ENCODE measurements around the gene COL4A1.
"Not testable (repeated sequence)": the region's sequence is repeated elsewhere in the genome, so short reads cannot be mapped to it uniquely, and the experiment has no call there.

The COL4A1 gene

GRCh38 chr13:110316196-110316595, 9.2 kb upstream of the COL4A1 start:
- peaks cover 59% of the 10 kb centered on the region for H3K79me2 ChIP-seq (ENCODE audit: control insufficient read depth, insufficient read depth, low read length, unreplicated experiment)
- no peaks in the 10 kb centered on the region for H3K27me3 ChIP-seq (ENCODE audit: insufficient read depth, low read length)
- no peak overlapping the region for H3K27ac ChIP-seq (ENCODE audit: low read depth, low read length)
- no peak overlapping the region for H2AFZ ChIP-seq (ENCODE audit: low read length, unreplicated experiment)
- H3K36me3 ChIP-seq (ENCODE audit: insufficient read depth, low read length), result peaks cover 17% of the 10 kb centered on the region; the same call in 1 of the 2 replicates
- H3K4me3 ChIP-seq (ENCODE audit: low read depth, low read length), result no peak overlapping the region
- peaks cover 33% of the 10 kb centered on the region for H3K4me1 ChIP-seq (ENCODE audit: control insufficient read depth, insufficient read depth, low read length, unreplicated experiment)

DNA sequence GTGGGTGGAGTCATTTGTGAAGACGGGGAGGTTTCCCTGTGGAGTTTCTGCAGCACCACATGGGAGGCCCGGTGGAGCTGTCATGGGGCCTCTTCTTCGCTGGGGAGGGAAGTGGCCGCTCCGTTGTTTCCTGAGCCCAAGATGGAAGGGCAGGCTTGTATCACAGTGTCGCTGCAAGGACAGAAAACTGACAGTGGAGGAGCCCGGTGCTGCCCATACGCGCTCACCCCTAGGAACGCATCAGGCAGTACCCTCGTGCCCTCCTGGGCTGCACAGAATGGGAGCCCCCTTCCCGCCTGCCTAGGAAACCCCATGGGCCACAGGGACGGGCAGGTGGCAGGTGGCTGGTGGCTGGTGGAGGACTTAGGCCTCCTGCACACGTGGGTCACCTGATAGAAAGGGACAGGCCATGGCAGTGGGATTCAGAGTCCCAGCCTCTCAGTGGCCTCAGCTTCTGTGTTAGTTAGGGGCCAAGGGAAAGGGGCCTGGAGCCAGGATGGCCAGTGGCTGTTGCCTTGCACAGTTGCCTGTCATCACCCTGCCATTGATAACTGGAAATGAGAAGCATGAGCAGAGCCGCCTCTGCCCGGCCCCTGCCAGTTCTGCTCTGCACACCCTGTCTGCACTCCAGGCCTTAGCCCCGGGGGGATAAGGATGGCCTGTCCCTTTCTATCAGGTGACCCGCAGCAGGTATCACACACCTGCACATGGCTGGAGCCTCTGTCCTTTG, 7.7 kb upstream of the COL4A1 start:
- Histone ChIP-seq H3K27me3 (ENCODE audit: insufficient read depth, low read length) (no peaks in the 10 kb centered on the region), H3K4me1 (ENCODE audit: control insufficient read depth, insufficient read depth, low read length, unreplicated experiment) (peaks cover 22% of the 10 kb centered on the region), H3K4me3 (ENCODE audit: low read depth, low read length) (no peak overlapping the region), H3K36me3 (ENCODE audit: insufficient read depth, low read length) (peaks cover 23% of the 10 kb centered on the region; the same call in 1 of the 2 replicates), H2AFZ (ENCODE audit: low read length, unreplicated experiment) (no peak overlapping the region), H3K27ac (ENCODE audit: low read depth, low read length) (no peak overlapping the region), H3K79me2 (ENCODE audit: control insufficient read depth, insufficient read depth, low read length, unreplicated experiment) (peaks cover 71% of the 10 kb centered on the region)

DNA sequence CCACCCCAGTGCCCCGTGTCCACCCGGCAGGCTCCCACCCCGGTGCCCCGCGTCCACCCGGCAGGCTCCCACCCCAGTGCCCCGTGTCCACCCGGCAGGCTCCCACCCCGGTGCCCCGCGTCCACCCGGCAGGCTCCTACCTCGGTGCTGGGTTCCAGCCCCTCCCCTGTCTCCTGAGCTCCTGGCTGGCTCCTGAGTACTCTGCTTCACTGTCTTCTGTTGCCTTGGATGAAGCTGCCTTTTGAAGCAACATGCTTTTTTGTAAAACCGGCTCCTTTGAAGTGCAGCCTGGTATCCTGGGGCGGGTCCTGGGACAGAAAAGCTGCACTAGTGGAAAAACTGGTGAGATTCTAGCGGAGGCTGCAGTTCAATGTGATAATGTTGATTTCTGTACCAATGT, 6.8 kb upstream of the COL4A1 start:
- not testable (repeated sequence) for H3K27me3 ChIP-seq (ENCODE audit: insufficient read depth, low read length); H3K4me3 ChIP-seq (ENCODE audit: low read depth, low read length); H3K27ac ChIP-seq (ENCODE audit: low read depth, low read length); H2AFZ ChIP-seq (ENCODE audit: low read length, unreplicated experiment)
- Histone ChIP-seq H3K36me3 (ENCODE audit: insufficient read depth, low read length) (peaks cover 23% of the 10 kb centered on the region; the same call in 1 of the 2 replicates), H3K4me1 (ENCODE audit: control insufficient read depth, insufficient read depth, low read length, unreplicated experiment) (peaks cover 22% of the 10 kb centered on the region), H3K79me2 (ENCODE audit: control insufficient read depth, insufficient read depth, low read length, unreplicated experiment) (peaks cover 77% of the 10 kb centered on the region)

DNA sequence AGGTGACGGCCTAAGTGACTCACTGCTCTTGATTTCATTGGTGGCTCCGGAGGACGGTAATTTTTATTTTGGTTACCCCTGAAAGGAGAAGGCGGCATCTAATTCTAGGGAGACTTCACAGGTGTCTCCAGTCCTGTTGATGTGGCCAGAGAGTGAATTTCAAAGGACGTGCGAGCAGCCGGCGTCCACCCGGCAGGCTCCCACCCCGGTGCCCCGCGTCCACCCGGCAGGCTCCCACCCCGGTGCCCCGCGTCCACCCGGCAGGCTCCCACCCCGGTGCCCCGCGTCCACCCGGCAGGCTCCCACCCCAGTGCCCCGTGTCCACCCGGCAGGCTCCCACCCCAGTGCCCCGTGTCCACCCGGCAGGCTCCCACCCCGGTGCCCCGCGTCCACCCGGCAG, 6.3 kb upstream of the COL4A1 start:
- not testable (repeated sequence) for H2AFZ ChIP-seq (ENCODE audit: low read length, unreplicated experiment); H3K27ac ChIP-seq (ENCODE audit: low read depth, low read length); H3K27me3 ChIP-seq (ENCODE audit: insufficient read depth, low read length); H3K4me3 ChIP-seq (ENCODE audit: low read depth, low read length)
- H3K36me3 ChIP-seq (ENCODE audit: insufficient read depth, low read length), result peaks cover 19% of the 10 kb centered on the region; the same call in 1 of the 2 replicates
- peaks cover 77% of the 10 kb centered on the region for H3K79me2 ChIP-seq (ENCODE audit: control insufficient read depth, insufficient read depth, low read length, unreplicated experiment)
- peaks cover 22% of the 10 kb centered on the region for H3K4me1 ChIP-seq (ENCODE audit: control insufficient read depth, insufficient read depth, low read length, unreplicated experiment)

DNA sequence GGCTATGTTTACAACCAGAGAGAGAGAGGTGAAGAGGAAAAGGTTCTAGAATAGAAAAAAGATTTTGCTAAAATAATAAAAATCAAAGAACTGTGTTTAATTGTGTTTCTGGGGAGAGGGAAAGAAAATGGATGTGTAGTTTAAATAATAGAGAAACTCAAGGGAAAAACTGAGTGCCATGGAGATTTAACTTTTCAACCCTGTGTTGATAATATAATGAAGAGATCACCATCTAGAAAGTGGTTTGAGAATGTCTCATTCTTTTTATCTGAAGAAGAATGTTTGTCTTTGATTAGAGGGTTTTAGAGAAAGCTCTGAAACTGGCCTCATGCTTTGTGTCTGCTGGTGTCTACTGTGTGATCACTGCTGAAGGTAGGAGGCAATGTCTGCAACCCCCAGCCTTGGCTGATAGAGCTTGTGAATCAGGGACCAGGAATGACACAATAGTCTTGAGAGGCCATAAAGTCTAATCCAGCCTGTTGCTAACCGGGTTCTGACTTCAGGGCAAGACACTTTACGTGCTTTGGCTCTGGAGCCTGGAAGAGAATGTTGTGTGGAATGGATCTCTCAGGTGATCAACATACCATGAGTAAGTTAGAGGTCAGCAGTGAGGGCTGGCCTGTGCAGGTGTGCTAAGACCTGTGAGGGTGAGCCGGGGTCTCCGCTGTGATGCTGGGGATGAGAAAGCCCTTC, 5.5 kb upstream of the COL4A1 start:
- 0 out of 2 replicates have a peak overlapping the region, but pooled peaks have one; percentile 8 for H3K27ac ChIP-seq (ENCODE audit: low read depth, low read length)
- H3K27me3 ChIP-seq (ENCODE audit: insufficient read depth, low read length), result no peaks in the 10 kb centered on the region
- no peak overlapping the region for H3K4me3 ChIP-seq (ENCODE audit: low read depth, low read length)
- H3K36me3 ChIP-seq (ENCODE audit: insufficient read depth, low read length), result peaks cover 11% of the 10 kb centered on the region; the same call in 1 of the 2 replicates
- peaks cover 22% of the 10 kb centered on the region for H3K4me1 ChIP-seq (ENCODE audit: control insufficient read depth, insufficient read depth, low read length, unreplicated experiment)
- peaks cover 77% of the 10 kb centered on the region for H3K79me2 ChIP-seq (ENCODE audit: control insufficient read depth, insufficient read depth, low read length, unreplicated experiment)
- no peak overlapping the region for H2AFZ ChIP-seq (ENCODE audit: low read length, unreplicated experiment)

DNA sequence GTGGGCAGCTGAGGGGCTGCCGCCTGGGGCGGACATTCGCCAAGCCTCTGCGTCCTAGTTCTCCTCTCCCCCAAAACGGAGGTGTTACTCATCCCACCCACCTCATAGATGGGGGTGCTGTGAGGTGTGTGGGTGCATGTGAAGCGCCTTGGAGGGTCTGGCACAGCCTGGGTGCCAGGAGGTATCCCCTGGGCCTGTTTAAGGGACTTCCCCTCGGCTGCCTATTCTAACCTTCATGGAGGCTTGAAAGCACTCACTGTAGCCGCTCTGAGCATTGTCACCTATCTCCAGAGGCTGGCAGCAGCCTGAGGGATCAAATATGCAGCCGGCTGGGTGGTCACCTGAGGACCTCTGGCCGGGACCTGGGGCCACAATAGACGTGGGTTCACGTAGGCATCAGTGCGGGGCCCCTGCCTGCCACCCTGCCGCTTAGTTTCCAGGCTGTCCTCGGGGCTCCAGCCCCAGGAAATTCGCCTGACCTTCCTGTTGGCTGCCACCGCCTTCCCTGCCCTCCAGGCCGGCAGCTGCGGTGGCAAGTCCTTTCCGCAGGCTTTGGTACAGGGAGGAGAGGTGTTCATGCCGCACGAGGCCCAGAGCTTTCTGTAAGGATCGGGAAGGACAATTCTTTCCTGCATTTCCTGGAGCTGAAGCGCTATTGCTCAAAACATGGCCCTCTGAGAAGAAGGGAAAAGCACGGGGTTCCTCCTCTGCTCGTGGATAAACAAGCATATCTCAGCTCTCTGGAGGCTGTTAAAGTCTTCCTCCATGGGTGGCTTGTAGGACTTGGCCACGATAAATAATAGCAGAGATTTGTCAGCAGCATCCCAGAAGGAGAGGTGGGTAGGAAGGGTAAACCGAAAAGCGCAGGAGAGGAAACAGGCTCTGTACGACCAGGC, 4.7 kb upstream of the COL4A1 start:
- H3K27me3 ChIP-seq (ENCODE audit: insufficient read depth, low read length), result no peaks in the 10 kb centered on the region
- no peak overlapping the region for H3K4me3 ChIP-seq (ENCODE audit: low read depth, low read length)
- no peak overlapping the region for H2AFZ ChIP-seq (ENCODE audit: low read length, unreplicated experiment)
- H3K36me3 ChIP-seq (ENCODE audit: insufficient read depth, low read length), result peaks cover 10% of the 10 kb centered on the region; the same call in 1 of the 2 replicates
- H3K27ac ChIP-seq (ENCODE audit: low read depth, low read length), result 0 out of 2 replicates have a peak overlapping the region, but pooled peaks have one; percentile 8
- peaks cover 22% of the 10 kb centered on the region for H3K4me1 ChIP-seq (ENCODE audit: control insufficient read depth, insufficient read depth, low read length, unreplicated experiment)
- H3K79me2 ChIP-seq (ENCODE audit: control insufficient read depth, insufficient read depth, low read length, unreplicated experiment), result peaks cover 80% of the 10 kb centered on the region

DNA sequence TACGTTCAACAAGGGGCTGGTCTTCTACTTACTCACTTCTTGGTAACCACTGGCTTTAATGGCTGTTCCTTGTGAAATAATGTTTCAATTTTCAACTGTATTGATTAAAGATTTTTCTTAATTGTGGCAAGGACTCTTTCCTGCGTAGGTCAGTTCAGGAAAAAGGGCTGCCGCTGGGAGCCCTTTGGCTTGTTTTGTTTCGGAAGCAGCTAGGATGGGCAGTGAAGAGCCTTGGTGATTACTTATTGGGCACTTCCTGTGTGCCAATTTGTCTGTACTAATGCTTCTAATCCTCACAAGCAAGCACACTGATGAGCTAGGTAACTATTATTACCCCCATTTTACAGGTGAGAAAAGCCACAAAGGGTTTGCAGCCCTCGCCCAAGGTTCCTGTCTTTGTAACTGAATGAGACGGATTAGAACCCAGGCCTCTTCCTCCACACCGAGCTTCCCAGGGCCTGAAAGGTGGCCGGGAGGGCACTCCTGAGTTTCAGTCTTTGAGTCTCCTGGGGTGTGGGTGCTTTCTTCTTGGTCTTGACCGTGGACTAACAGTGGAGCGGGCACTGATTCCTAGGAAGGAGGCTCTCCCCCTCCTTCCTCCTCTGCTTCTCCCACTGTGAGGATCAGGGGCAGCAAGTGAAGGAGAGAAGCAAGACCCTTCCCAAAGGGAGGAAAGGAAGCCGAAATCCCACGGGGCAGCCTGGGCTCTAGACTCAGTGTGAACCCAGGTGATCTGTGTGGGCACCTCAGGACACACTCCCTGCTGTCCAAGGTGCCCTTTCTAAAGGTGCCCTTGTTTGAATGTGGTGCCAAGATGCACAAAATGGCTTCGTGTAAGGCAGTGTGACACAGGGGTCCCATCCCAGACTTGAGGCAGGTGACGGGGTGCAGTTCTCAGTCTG, 3.8 kb upstream of the COL4A1 start:
- Histone ChIP-seq H3K79me2 (ENCODE audit: control insufficient read depth, insufficient read depth, low read length, unreplicated experiment) (peaks cover 86% of the 10 kb centered on the region), H3K36me3 (ENCODE audit: insufficient read depth, low read length) (peaks cover 5% of the 10 kb centered on the region; the same call in 1 of the 2 replicates), H3K27ac (ENCODE audit: low read depth, low read length) (no peak overlapping the region), H3K27me3 (ENCODE audit: insufficient read depth, low read length) (no peaks in the 10 kb centered on the region), H3K4me3 (ENCODE audit: low read depth, low read length) (no peak overlapping the region), H3K4me1 (ENCODE audit: control insufficient read depth, insufficient read depth, low read length, unreplicated experiment) (peaks cover 22% of the 10 kb centered on the region), H2AFZ (ENCODE audit: low read length, unreplicated experiment) (no peak overlapping the region)

DNA sequence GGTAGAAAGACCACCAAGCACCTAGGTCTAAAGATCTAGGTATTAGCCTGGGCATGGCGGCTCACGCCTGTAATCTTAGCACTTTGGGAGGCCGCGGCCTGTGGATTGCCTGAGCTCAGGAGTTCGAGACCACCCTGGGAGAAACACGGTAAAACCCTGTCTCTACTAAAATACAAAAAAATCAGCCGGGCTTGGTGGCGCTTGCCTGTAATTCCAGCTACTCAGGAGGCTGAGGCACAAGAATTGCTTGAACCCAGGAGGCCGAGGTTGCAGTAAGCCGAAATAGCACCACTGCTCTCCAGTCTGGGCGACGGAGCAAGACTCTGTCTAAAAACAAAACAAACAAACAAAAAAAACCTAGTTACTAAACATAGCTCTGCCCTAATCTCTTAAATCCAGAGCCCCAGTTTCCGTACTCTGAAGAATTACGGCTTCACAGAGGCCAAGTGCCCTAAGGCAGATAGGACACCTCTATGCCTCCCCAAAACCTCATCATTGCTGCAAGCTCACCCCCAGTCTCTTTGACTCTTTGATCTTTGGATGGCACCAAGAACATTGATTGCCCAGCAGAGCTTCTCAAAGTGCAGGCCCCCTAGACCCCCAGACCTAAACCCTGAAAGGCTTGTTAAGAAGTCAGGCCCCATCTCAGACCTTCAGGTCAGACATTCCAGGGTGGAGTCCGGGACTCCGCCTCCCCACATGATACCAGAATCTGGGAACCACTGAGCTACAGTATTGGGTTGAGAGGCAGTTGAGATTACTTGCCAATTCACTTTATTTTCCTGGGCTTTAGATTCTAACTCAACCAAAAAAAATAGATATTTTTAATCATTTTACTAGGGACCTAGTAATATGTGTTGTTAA, 2.9 kb upstream of the COL4A1 start:
- Histone ChIP-seq H3K27me3 (ENCODE audit: insufficient read depth, low read length) (no peaks in the 10 kb centered on the region), H3K4me1 (ENCODE audit: control insufficient read depth, insufficient read depth, low read length, unreplicated experiment) (peaks cover 30% of the 10 kb centered on the region)

DNA sequence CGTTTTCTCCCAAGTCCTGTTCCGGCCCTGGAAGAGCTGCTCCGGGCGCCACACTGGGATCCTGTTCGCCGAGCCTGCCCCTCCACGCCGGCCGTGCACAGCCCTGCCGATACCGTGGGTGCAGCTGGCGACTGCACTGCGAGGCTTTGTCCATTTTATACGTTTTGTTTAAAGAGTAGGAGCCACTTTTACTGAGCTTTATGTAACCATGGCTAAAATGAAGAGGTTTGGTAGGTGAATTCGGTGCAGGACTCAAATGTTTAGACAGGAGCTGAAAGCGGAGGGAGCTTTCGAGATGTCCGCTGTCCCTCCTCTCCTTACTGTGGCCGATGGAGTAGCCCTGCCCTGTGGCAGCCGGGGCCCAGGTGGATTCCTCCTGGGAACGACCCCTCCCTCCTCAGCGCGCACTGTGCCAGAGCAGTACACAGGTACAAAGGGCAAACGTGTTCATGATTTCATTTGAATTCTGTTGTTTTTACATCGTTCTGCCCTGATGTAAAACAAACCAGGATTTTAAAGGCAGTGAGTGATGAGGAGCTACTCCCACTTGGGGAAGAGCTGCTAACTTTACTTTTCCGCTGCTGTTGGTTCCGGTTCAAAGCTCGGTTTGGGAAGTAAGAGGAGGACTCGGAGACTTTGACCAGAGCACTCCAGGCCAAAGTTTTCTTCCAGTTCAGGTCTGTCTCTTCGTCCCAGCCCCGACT, 1.9 kb upstream of the COL4A1 start:
- Histone ChIP-seq H3K4me1 (ENCODE audit: control insufficient read depth, insufficient read depth, low read length, unreplicated experiment) (peaks cover 41% of the 10 kb centered on the region), H3K79me2 (ENCODE audit: control insufficient read depth, insufficient read depth, low read length, unreplicated experiment) (peaks cover 94% of the 10 kb centered on the region), H2AFZ (ENCODE audit: low read length, unreplicated experiment) (no peak overlapping the region), H3K27ac (ENCODE audit: low read depth, low read length) (peak overlapping the region; percentile 67), H3K36me3 (ENCODE audit: insufficient read depth, low read length) (peaks cover 5% of the 10 kb centered on the region; the same call in 1 of the 2 replicates), H3K27me3 (ENCODE audit: insufficient read depth, low read length) (no peaks in the 10 kb centered on the region), H3K4me3 (ENCODE audit: low read depth, low read length) (peak overlapping the region; percentile 91)

More for the DNA sequence above, 2.9 kb upstream of the COL4A1 start:
- no peak overlapping the region for H3K27ac ChIP-seq (ENCODE audit: low read depth, low read length)
- peaks cover 93% of the 10 kb centered on the region for H3K79me2 ChIP-seq (ENCODE audit: control insufficient read depth, insufficient read depth, low read length, unreplicated experiment)
- H3K4me3 ChIP-seq (ENCODE audit: low read depth, low read length), result peak overlapping the region; percentile 91
- no peak overlapping the region for H2AFZ ChIP-seq (ENCODE audit: low read length, unreplicated experiment)
- H3K36me3 ChIP-seq (ENCODE audit: insufficient read depth, low read length), result peaks cover 5% of the 10 kb centered on the region; the same call in 1 of the 2 replicates

All from ACC112 (cell line).